HPDE6-E6E7 (cell line): Measurements from ENCODE around the gene EGF.
"Not testable (repeated sequence)": the region's sequence is repeated elsewhere in the genome, so short reads cannot be mapped to it uniquely, and the experiment has no call there.

Source experiments
- DNase-seq: peaks from one replicate; pipeline ENCODE4 v3.0.0; 2011; ENCODE audit warnings: missing footprints; ENCODE audit errors: extremely low spot score

The EGF gene

GRCh38 chr4:109914322-109914721, 1.6 kb downstream of the EGF start:
- DNase-seq = no peak

DNA sequence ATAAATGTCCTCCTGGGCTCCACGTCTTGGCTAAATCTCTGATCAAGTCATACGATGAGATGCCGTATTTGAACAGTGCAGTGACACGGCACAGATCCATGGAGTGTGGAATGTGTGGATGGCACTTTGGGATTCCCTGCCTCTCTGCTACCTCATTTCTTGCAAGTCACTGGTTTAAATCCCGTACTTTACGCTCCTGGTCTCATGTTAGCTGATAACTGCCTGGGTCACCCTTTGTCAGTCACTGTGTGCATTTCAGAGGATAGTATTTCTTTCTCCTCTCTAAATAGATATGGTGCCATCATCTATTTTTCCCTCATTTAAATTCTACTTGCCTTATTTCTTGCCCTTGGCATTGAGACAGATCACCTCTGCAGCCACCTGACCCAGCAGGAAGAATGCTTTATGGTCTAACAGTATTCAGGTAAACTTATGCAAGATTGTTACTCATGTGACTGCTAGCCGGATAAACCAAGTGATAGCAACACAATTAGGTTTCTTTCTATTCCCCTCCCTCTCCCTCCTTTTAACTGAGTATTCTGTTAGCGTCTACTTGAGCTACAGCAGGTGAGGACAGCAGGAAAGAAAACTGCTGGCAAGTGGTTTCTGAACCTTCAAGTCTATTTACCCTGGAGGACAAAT, 2.8 kb downstream of the EGF start:
- no peak for DNase-seq

DNA sequence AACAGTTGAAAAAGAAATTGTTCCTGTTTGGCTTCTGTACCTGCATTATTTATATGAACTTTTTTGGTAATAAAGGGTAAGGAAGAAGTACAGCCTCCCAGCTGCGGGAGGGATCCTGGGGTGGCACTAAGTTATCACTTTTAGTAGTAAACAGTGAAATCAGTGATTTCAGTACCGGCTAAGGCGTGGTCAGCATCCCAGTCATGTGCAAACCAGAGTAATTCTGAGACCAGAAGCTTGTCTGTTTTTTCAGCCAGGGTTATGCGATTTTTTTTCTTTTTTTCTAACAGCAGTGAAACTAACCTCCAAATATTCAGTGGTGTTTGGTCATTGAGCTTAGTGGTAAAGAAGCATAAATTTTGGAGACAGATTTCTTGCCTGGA, 3.3 kb downstream of the EGF start:
- no peak for DNase-seq

DNA sequence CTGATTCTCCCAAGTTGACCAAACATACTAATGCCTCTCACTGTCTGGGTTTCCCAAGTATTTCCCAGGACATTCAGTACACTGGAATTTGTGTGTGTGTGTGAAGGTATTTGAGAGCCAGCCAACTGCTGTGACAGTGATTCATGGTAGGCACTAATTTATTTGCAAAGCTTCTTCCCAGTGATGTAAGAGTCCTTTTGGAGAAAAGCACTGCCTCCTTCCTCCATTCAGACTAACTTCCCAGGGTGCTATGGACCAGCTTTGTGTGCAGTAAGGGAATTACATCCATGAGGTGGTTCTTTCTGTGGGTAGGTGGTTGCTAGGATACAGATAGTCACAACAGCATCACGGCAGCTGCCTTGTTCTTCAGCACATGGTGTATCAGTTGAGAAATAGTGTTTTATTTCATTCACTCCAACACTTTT, 8.7 kb downstream of the EGF start:
- no peak for DNase-seq

- no peak for DNase-seq
Measured at GRCh38 chr4:109925396-109925795, 12.7 kb downstream of the EGF start.

DNA sequence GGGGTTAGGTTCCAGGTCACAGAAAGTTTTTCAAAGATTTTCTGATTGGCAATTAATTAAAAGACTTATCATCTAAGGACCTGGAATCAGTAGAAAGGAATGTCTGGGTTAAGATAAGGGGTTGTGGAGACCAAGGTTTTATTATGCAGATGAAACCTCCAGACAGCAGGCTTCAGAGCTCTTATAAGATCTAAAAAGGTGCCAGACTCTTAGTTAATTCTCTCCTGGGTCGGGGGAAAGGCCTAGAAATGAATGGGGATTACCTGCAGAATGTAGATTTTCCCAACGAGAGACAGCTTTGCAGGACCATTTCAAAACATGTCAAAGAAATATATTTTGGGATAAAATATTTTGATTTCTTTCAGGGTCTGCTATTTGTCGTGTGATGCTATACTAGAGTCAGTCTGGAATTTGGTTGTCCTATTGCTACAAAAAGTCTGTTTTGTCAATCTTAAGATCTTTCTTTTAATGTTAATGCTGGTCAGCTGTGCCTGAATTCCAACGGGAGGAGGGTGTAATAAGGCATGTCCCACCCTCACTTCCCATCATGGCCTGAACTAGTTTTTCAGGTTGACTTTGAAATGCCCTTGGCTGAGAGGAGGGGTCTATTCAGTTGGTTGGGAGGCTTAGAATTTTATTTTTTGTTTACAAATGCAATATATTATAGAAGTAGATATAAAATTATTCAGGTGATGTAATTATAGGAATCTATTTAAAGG, 15.8 kb downstream of the EGF start:
- no peak for DNase-seq

GRCh38 chr4:109930464-109930863, 17.8 kb downstream of the EGF start:
- DNase-seq = no peak

- no peak for DNase-seq
Measured at GRCh38 chr4:109930872-109931271, 18.2 kb downstream of the EGF start.

DNA sequence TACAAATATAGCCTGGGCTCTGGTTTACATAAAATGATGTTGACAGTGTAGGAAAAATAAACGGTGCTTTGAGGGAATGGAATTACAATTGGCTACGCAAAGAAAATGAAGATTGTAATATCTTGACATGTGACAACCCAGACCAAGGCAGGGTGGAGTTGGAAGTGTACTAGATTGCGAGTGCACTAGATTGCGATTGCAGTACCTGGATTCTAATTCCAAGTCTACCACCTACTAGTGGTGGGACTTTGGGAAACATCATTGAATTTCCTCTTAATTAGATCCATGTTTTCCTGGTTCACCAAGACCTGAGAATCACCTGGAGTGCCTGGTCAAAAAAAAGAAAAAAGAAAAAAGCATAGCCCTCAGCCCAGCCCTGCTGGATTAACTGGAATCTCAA, 18.6 kb downstream of the EGF start:
- DNase-seq = no peak

DNA sequence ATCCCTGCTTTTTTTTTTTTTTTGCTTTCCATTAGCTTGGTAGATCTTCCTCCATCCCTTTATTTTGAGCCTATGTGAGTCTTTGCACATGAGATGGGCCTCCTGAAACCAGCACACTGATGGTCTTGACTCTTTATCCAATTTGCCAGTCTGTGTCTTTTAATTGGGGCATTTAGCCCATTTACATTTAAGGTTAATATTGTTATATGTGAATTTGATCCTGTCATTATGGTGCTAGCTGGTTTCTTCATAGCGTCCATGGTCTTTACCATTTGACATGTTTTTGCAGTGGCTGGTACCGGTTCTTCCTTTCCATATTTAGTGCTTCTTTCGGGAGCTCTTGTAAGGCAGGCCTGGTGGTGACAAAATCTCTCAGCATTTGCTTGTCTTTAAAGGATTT, 24.7 kb downstream of the EGF start:
- not testable (repeated sequence) for DNase-seq

DNA sequence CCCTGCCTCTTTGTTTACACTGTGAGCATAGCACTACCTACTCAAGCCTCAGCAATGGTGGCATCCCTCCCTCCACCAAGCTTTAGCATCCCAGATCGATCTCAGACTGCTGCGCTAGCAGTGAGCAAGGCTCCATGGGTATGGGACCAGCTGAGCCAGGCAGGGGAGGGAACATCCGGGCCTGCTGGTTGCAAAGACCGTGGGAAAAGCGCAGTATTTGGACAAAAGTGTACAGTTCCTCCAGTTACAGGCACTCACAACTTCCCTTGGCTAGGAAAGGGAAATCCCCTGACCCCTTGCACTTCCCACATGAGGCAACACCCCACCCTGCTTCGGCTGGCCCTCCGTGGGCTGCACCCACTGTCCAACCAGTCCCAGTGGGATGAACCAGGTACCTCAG, 26.5 kb downstream of the EGF start:
- no peak for DNase-seq

GRCh38 chr4:109942292-109942926, 29.7 kb downstream of the EGF start:
- DNase-seq = no peak

DNA sequence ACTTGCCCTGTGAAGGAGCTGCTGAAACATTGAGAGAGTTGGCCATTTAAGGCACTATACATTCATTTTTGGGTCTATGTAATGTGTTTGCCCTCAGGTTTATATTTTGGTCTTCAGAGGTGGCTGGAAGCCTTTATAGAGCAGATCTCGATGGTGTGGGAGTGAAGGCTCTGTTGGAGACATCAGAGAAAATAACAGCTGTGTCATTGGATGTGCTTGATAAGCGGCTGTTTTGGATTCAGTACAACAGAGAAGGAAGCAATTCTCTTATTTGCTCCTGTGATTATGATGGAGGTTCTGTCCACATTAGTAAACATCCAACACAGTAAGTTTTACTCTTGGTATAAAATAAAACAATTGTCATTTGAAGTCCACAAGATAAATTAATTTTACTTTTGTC, 31.1 kb downstream of the EGF start:
- no peak for DNase-seq

DNA sequence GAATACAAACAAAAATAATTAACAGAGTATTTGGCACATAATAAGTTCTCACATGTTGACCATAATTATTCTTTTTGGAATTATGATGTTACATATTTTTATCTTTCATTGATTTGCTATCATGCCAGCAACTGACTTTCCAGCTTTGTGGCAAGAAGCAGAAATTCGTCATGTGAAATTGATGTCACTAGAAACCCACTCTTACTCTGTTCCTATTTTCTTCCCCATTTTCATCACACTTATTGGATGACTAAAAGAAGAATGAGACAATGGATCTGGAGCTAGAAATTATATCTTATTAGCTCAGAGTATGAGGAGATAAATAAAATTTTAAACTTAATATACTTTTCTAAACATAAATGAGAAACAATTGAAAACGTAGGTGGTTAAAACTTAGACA, 31.9 kb downstream of the EGF start:
- DNase-seq = no peak

DNA sequence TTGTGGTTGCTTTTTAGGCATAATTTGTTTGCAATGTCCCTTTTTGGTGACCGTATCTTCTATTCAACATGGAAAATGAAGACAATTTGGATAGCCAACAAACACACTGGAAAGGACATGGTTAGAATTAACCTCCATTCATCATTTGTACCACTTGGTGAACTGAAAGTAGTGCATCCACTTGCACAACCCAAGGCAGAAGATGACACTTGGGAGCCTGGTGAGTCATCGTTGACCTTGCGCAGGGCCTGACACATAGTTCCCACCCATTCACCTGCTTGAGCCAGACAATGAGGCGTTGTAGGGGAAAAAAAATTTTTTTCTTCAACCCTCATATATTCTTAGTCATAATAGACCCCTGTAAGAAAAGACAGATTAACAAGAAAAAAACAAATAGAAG, 32.4 kb downstream of the EGF start:
- peak; percentile 32 for DNase-seq

DNA sequence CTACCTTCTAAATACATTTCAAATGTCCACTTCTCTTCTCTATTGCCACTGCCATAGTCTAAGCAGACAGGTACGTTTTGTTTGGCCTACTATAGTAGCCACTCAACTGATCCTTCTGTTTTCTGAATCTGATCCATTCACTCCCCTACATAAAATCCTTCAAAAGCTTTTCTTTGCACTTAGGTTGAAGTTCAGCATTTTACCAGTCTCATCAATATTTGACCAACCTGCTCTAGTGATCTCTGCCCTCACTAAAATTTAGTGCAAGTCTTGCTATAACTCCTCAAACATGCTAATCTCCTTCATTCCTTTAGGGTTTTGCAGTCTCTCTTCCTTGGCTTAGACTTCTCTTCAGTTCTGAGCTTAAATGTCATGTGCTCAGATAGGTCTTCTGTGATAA, 33.4 kb downstream of the EGF start:
- no peak for DNase-seq

DNA sequence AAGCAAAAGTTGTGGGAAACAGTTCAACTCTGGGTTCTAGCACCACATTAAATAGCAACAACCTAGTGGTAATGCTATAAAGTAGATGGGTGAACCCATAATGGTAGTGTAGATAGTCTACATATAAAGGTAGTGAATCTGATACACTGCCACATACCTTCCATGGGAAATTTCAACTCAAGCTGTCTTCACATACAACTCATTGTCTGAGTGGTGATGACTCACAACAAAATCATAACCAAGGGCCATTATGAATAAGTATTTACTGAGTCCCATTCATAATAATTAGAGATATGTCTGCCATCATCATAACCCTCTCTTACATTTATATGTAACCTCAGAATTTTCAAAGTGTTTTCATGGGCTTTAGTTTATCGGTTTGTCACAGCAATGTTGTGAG, 34.8 kb downstream of the EGF start:
- DNase-seq = peak; percentile 63

- DNase-seq = no peak
Measured at GRCh38 chr4:109947918-109948317, 35.2 kb downstream of the EGF start.

GRCh38 chr4:109949099-109949718, 36.5 kb downstream of the EGF start:
- not testable (repeated sequence) for DNase-seq

GRCh38 chr4:109952612-109953011, 39.9 kb downstream of the EGF start:
- DNase-seq = no peak

- DNase-seq = no peak
Measured at GRCh38 chr4:109953556-109953955, 40.9 kb downstream of the EGF start.

- DNase-seq = no peak
Measured at GRCh38 chr4:109955146-109955545, 42.5 kb downstream of the EGF start.

GRCh38 chr4:109957227-109957626, 44.5 kb downstream of the EGF start:
- DNase-seq = no peak
